HepG2 (cell line): ENCODE data around the gene ROBO2. TPM values are rescaled to one million over a fixed set of nuclear protein-coding genes. Genes with fewer than 3 reads are reported as not detected.

ENCODE experiments used
- KLF16 ChIP-seq, 2 experiments: sonication (generic) in 1 of 2; formaldehyde crosslinking in 1 of 2; IDR thresholded peaks; 2 replicates each; pipeline versions ENCODE4 v1.6.1 to v1.8.0; 2016 to 2023; ENCODE audit warnings: missing genetic modification reagents in 2 of 2, missing compliant biosample characterization in 1 of 2
- MYNN ChIP-seq: sonication (generic); formaldehyde crosslinking; IDR thresholded peaks from 2 replicates; pipeline ENCODE4 v1.4.0; 2020; ENCODE audit warnings: mild to moderate bottlenecking, low read depth, missing genetic modification reagents
- SMC3 ChIP-seq: IDR thresholded peaks from 2 replicates; pipeline ENCODE4 v1.6.1; 2011; ENCODE audit warnings: low read length, improper control_type of control experiment
- SRF ChIP-seq: IDR thresholded peaks from 2 replicates; pipeline ENCODE4 v1.6.1; 2011; ENCODE audit warnings: mild to moderate bottlenecking, low read depth, low read length, moderate library complexity
- ZNF136 ChIP-seq: sonication (generic); formaldehyde crosslinking; IDR thresholded peaks from 2 replicates; pipeline ENCODE4 v1.8.1; 2022; ENCODE audit warnings: low read depth, mild to moderate bottlenecking, moderate library complexity, missing genetic modification reagents
- ZNF432 ChIP-seq: sonication (generic); formaldehyde crosslinking; IDR thresholded peaks from 2 replicates; pipeline ENCODE4 v1.5.0; 2020; ENCODE audit warnings: missing genetic modification reagents, mild to moderate bottlenecking, borderline replicate concordance
- ZNF501 ChIP-seq: sonication (generic); formaldehyde crosslinking; IDR thresholded peaks from 2 replicates; pipeline ENCODE4 v1.5.1; 2020; ENCODE audit warnings: mild to moderate bottlenecking, moderate library complexity, missing genetic modification reagents
- ZNF724P ChIP-seq: sonication (generic); formaldehyde crosslinking; IDR thresholded peaks from 2 replicates; pipeline ENCODE4 v1.8.0; 2022; ENCODE audit warnings: missing genetic modification reagents, borderline replicate concordance
- polyA plus RNA-seq, 8 experiments: library from polyadenylated mRNA; depleted of rRNA in 3 of 8; stranded (reverse) in 7 of 8; unstranded in 1 of 8; fragments of >200 nt; fragmentation: Illumina TruSeq in 4 of 8; extraction: Trizol in 4 of 8; gene quantifications; 2 replicates each; pipeline versions ENCODE4 v1.2.1 to v1.2.3, GENCODE V29; 2011 to 2016; ENCODE audit warnings: low read depth in 4 of 8, missing spikeins in 1 of 8, mixed read lengths in 1 of 8; ENCODE audit not compliant: insufficient read depth in 1 of 8
- total RNA-seq, 5 experiments: library from RNA; depleted of rRNA; stranded (reverse); fragments of >200 nt; fragmentation: Illumina TruSeq; extraction: Trizol; gene quantifications; 2 replicates each; pipeline ENCODE4 v1.2.3, GENCODE V29; 2016; ENCODE audit warnings: low read depth in 1 of 5
- TF ChIP-seq, protein P1 (sequence below): sonication (generic); formaldehyde crosslinking; IDR thresholded peaks from 2 replicates; pipeline ENCODE4 v1.9.0; 2021; ENCODE audit warnings: missing genetic modification reagents, mild to moderate bottlenecking, borderline replicate concordance
- TF ChIP-seq, protein P2 (sequence below): sonication (generic); formaldehyde crosslinking; IDR thresholded peaks from 2 replicates; pipeline ENCODE4 v1.5.0; 2020; ENCODE audit warnings: mild to moderate bottlenecking, missing genetic modification reagents
- TF ChIP-seq, protein P3 (sequence below): sonication (generic); formaldehyde crosslinking; IDR thresholded peaks from 2 replicates; pipeline ENCODE4 v1.4.0; 2020; ENCODE audit warnings: missing genetic modification reagents
- TF ChIP-seq, protein P4 (sequence below): sonication (generic); formaldehyde crosslinking; IDR thresholded peaks from 2 replicates; pipeline ENCODE4 v1.5.0; 2020; ENCODE audit warnings: mild to moderate bottlenecking, missing genetic modification reagents, borderline replicate concordance

Gene ROBO2
- total and polyA plus RNA-seq, 2 of the 13 experiments (the other 11 are each of a cell fraction or from before 2014, with no cell fraction given): not detected

DNA sequence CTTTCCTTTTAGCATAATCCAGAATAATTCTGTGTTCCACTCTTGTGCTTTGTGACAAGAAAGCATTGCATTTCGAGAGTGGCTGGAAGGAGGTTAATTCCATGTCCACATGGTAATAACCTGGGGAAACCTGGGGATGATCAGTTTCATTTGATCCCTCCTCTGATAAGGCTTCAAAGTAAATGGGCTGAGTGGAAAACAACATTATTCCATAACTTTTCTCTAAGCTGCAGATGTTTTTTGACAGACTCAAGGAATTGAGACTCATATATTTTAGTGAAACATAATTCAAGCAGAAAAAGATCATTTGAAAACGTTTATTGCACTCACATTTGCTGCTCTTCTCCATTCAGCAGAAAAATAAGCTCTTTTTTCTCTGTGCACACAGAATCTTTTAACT lies 44.6 kb downstream of the ROBO2 start (continued):
- TF ChIP-seq, protein P1, sequence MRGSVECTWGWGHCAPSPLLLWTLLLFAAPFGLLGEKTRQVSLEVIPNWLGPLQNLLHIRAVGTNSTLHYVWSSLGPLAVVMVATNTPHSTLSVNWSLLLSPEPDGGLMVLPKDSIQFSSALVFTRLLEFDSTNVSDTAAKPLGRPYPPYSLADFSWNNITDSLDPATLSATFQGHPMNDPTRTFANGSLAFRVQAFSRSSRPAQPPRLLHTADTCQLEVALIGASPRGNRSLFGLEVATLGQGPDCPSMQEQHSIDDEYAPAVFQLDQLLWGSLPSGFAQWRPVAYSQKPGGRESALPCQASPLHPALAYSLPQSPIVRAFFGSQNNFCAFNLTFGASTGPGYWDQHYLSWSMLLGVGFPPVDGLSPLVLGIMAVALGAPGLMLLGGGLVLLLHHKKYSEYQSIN: no peak
- TF ChIP-seq KLF16 (CRISPR knock-in tag; IDR thresholded peaks at IDR 0.05) (no peak), SRF (no peak), MYNN (CRISPR knock-in tag) (no peak), SMC3 (no peak), ZNF724P (CRISPR knock-in tag) (no peak), ZNF136 (CRISPR knock-in tag) (no peak), ZNF432 (no peak), ZNF501 (no peak)
- TF ChIP-seq, protein P2, sequence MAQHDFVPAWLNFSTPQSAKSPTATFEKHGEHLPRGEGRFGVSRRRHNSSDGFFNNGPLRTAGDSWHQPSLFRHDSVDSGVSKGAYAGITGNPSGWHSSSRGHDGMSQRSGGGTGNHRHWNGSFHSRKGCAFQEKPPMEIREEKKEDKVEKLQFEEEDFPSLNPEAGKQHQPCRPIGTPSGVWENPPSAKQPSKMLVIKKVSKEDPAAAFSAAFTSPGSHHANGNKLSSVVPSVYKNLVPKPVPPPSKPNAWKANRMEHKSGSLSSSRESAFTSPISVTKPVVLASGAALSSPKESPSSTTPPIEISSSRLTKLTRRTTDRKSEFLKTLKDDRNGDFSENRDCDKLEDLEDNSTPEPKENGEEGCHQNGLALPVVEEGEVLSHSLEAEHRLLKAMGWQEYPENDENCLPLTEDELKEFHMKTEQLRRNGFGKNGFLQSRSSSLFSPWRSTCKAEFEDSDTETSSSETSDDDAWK (CRISPR knock-in tag): no peak
- TF ChIP-seq, protein P3, sequence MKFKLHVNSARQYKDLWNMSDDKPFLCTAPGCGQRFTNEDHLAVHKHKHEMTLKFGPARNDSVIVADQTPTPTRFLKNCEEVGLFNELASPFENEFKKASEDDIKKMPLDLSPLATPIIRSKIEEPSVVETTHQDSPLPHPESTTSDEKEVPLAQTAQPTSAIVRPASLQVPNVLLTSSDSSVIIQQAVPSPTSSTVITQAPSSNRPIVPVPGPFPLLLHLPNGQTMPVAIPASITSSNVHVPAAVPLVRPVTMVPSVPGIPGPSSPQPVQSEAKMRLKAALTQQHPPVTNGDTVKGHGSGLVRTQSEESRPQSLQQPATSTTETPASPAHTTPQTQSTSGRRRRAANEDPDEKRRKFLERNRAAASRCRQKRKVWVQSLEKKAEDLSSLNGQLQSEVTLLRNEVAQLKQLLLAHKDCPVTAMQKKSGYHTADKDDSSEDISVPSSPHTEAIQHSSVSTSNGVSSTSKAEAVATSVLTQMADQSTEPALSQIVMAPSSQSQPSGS (CRISPR knock-in tag): no peak
- TF ChIP-seq, protein P4, sequence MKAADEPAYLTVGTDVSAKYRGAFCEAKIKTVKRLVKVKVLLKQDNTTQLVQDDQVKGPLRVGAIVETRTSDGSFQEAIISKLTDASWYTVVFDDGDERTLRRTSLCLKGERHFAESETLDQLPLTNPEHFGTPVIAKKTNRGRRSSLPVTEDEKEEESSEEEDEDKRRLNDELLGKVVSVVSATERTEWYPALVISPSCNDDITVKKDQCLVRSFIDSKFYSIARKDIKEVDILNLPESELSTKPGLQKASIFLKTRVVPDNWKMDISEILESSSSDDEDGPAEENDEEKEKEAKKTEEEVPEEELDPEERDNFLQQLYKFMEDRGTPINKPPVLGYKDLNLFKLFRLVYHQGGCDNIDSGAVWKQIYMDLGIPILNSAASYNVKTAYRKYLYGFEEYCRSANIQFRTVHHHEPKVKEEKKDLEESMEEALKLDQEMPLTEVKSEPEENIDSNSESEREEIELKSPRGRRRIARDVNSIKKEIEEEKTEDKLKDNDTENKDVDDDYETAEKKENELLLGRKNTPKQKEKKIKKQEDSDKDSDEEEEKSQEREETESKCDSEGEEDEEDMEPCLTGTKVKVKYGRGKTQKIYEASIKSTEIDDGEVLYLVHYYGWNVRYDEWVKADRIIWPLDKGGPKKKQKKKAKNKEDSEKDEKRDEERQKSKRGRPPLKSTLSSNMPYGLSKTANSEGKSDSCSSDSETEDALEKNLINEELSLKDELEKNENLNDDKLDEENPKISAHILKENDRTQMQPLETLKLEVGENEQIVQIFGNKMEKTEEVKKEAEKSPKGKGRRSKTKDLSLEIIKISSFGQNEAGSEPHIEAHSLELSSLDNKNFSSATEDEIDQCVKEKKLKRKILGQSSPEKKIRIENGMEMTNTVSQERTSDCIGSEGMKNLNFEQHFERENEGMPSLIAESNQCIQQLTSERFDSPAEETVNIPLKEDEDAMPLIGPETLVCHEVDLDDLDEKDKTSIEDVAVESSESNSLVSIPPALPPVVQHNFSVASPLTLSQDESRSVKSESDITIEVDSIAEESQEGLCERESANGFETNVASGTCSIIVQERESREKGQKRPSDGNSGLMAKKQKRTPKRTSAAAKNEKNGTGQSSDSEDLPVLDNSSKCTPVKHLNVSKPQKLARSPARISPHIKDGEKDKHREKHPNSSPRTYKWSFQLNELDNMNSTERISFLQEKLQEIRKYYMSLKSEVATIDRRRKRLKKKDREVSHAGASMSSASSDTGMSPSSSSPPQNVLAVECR: no peak
